ENCODE results near the gene BTAF1.

The BTAF1 gene

DNA sequence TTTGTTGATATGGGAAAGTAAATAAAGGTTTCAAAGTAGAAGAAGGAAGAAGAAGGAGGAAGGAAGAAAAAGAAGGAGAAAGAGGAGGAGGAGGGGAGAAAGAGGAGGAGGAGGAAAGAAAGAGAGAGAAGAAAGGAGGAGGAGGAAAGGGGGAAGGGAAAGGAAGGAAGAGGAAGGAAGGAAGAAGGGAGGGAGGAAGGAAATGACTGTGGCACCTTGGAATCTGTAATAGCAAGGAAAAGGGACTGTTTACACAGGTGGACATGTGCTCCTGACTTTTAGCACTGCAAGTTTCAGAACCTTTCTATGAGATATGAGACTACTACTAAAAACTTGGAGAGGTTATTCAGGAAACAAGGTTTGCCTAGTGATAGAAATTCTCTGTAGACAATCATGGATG is 153.2 kb downstream of the BTAF1 start:
- DNase-seq (ENCODE audit: low read depth), result no peak
- TF ChIP-seq, protein P1, sequence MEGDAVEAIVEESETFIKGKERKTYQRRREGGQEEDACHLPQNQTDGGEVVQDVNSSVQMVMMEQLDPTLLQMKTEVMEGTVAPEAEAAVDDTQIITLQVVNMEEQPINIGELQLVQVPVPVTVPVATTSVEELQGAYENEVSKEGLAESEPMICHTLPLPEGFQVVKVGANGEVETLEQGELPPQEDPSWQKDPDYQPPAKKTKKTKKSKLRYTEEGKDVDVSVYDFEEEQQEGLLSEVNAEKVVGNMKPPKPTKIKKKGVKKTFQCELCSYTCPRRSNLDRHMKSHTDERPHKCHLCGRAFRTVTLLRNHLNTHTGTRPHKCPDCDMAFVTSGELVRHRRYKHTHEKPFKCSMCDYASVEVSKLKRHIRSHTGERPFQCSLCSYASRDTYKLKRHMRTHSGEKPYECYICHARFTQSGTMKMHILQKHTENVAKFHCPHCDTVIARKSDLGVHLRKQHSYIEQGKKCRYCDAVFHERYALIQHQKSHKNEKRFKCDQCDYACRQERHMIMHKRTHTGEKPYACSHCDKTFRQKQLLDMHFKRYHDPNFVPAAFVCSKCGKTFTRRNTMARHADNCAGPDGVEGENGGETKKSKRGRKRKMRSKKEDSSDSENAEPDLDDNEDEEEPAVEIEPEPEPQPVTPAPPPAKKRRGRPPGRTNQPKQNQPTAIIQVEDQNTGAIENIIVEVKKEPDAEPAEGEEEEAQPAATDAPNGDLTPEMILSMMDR (IDR thresholded peaks at IDR 0.05; ENCODE audit: low read depth, low read length, missing control alignments), result no peak
- in situ Hi-C loops (cut with HindIII; ENCODE audit: low sequenced_read_pairs), result loop anchor here (10.0 to 25.0 kb wide), 2 partner anchors 208 to 336 kb away; no protein-coding TSS in a partner anchor
- no peak overlapping the region for H3K4me3 ChIP-seq (ENCODE audit: low read depth, low read length)

DNA sequence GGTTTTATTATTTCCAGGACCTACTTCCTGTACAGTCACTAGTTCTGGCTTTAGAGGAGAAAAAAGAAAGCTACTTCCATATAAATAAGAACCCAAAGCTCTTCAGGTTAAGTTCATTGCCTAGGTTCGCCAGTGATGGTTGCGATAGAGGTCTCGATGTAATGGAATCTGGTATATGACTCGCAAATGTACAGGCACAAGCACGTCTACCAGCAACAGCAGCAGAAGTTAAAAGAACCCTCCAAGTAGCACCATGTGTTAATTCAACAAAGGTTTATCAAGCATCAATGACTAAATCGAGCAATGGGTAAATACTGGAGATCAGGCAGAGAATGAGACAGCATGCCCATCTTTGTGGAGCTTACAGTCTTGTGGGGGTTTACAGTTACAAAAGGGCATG is 155.4 kb downstream of the BTAF1 start:
- in situ Hi-C loops (cut with HindIII; ENCODE audit: low sequenced_read_pairs), result loop anchor here (10.0 to 25.0 kb wide), 2 partner anchors 206 to 333 kb away; no protein-coding TSS in a partner anchor
- no peak for DNase-seq (ENCODE audit: low read depth)
- TF ChIP-seq, protein P1 (IDR thresholded peaks at IDR 0.05; ENCODE audit: low read depth, low read length, missing control alignments), result no peak
- no peak overlapping the region for H3K4me3 ChIP-seq (ENCODE audit: low read depth, low read length)
